WTC11 (cell line): ENCODE data around the gene STX8.

Experiments
- AFF4 ChIP-seq: sonication (generic); formaldehyde crosslinking; IDR thresholded peaks from 2 replicates; pipeline ENCODE4 v1.8.1; 2023; ENCODE audit warnings: mild to moderate bottlenecking, missing genetic modification reagents, borderline replicate concordance
- CREM ChIP-seq: sonication (generic); formaldehyde crosslinking; IDR thresholded peaks from 2 replicates; pipeline ENCODE4 v1.8.1; 2022; ENCODE audit warnings: mild to moderate bottlenecking, missing genetic modification reagents, moderate library complexity
- CTCF ChIP-seq: fragments of 200-600 bp; IDR thresholded peaks from 2 replicates; pipeline ENCODE4 v1.8.0; 2022; ENCODE audit warnings: antibody characterized with exemption
- E2F4 ChIP-seq: sonication (generic); formaldehyde crosslinking; IDR thresholded peaks from 2 replicates; pipeline ENCODE4 v1.8.1; 2022; ENCODE audit warnings: low read depth, mild to moderate bottlenecking, moderate library complexity, missing genetic modification reagents, borderline replicate concordance
- MAX ChIP-seq: sonication (generic); formaldehyde crosslinking; IDR thresholded peaks from 2 replicates; pipeline ENCODE4 v1.8.0; 2022; ENCODE audit warnings: mild to moderate bottlenecking, missing genetic modification reagents
- NFYB ChIP-seq: sonication (generic); formaldehyde crosslinking; conservative IDR thresholded peaks from 2 replicates; pipeline ENCODE4 v1.8.0; 2022; ENCODE audit warnings: low read depth, missing genetic modification reagents
- SP1 ChIP-seq: sonication (generic); formaldehyde crosslinking; conservative IDR thresholded peaks from 2 replicates; pipeline ENCODE4 v1.8.1; 2022; ENCODE audit warnings: missing genetic modification reagents
- TEAD4 ChIP-seq: sonication (generic); formaldehyde crosslinking; IDR thresholded peaks from 2 replicates; pipeline ENCODE4 v1.8.0; 2022; ENCODE audit warnings: mild to moderate bottlenecking, missing genetic modification reagents
- ZNF138 ChIP-seq: sonication (generic); formaldehyde crosslinking; conservative IDR thresholded peaks from 2 replicates; pipeline ENCODE4 v1.8.1; 2022; ENCODE audit warnings: mild to moderate bottlenecking, moderate library complexity, missing genetic modification reagents
- ZNF232 ChIP-seq: sonication (generic); formaldehyde crosslinking; IDR thresholded peaks from 2 replicates; pipeline ENCODE4 v1.8.0; 2022; ENCODE audit warnings: mild to moderate bottlenecking, missing genetic modification reagents

- TF ChIP-seq CTCF (no peak), AFF4 (CRISPR knock-in tag) (no peak), CREM (CRISPR knock-in tag) (no peak), SP1 (no peak), E2F4 (CRISPR knock-in tag) (no peak), MAX (CRISPR knock-in tag) (no peak), ZNF232 (CRISPR knock-in tag) (no peak), NFYB (CRISPR knock-in tag) (no peak), ZNF138 (CRISPR knock-in tag) (no peak), TEAD4 (no peak)
Measured at GRCh38 chr17:9568957-9569588, 6.5 kb downstream of the STX8 start.
